Activated CD4-positive, alpha-beta memory T cell treated with anti-CD3 and anti-CD28 coated beads for 36 hours (primary cell): ENCODE results near the gene GALNT15. TPM values are rescaled to one million over a fixed set of nuclear protein-coding genes. Genes with fewer than 3 reads are reported as not detected.

Source experiments
- total RNA-seq, 2 experiments: library from RNA; stranded (reverse); gene quantifications; one replicate each; pipeline ENCODE4 v1.2.3, GENCODE V29; 2021

GALNT15 gene
- total RNA-seq, 2 experiments from 2014 or later: not detected

Other genes with a start within 250 kb of the GALNT15 start
- 10 to 100 TPM; 23.4 TPM for gene DPH3, start 90.3 kb downstream of the GALNT15 start, total RNA-seq
- 10 to 100 TPM; 23.5 to 24.0 TPM for gene OXNAD1, start 90.5 kb downstream of the GALNT15 start, total RNA-seq